Caki2 (cell line): ENCODE data around the gene GABRA6. TPM values are rescaled to one million over a fixed set of nuclear protein-coding genes. Genes with fewer than 3 reads are reported as not detected.
"Not testable (repeated sequence)": the region's sequence is repeated elsewhere in the genome, so short reads cannot be mapped to it uniquely, and the experiment has no call there.

ENCODE experiments used
- DNase-seq: peaks from one replicate; pipeline ENCODE4 v3.0.0-alpha.2; 2015; ENCODE audit warnings: low read depth
- in situ Hi-C: cut with HindIII; loops from 2 replicates; pipeline ENCODE4 v1.10.0; 2016; ENCODE audit warnings: low sequenced_read_pairs, low pct_unique_long_range_greater_than_20kb, mixed read lengths
- total RNA-seq: library from RNA; depleted of rRNA; stranded (reverse); fragments of >200 nt; shearing (Covaris generic); gene quantifications from 2 replicates; pipeline ENCODE4 v1.2.3, GENCODE V29; 2014; ENCODE audit warnings: low replicate concordance; rRNA removed

Gene GABRA6
- total RNA-seq = not detected in 2 replicates

DNA sequence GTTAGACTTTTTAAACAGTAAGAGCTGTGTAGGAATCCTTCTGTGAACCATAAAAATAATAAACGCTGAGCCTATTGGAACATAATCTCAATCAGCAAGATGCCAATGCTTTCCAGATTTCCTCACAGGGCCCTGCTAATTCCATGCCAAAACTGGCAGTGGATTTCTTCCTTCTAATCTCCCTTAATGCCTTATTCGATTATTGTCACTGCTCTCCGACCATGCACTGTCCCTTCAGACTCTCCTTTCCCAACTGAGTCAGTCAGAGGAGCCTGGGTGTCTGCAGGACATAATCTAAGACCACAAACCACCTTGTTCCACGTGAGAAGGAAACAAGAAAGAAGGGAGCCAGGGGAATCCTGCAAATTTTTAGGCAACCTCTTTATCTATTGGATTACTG lies at the start of gene GABRA6:
Gene GABRA6, plus strand, starts transcription at position 261 of the 400 bp plus-strand sequence. CDS start 269 bp downstream, outside the sequence.
- DNase-seq = no peak
- in situ Hi-C loops = no loop called here

DNA sequence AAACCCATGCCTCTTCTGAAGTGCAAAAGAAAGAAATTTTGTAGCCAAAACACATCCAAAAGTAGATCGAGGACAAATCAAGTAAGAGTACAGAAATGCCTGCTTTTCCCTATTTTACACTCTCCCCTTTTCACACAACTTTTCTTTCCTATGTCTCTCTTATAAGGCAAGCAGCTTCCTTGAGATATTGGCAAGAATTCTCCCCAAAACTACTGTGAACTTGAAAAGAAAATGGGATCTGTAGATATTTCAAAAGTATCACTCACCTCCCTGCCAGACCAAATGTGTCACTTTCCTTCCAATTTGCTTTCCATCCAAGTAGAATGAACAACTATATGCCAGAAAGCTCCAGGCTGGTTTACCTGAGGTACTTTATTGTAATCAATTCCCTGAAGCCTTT lies 47.9 kb upstream of the GABRA6 start:
- no peak for DNase-seq
- in situ Hi-C loops = no loop called here

DNA sequence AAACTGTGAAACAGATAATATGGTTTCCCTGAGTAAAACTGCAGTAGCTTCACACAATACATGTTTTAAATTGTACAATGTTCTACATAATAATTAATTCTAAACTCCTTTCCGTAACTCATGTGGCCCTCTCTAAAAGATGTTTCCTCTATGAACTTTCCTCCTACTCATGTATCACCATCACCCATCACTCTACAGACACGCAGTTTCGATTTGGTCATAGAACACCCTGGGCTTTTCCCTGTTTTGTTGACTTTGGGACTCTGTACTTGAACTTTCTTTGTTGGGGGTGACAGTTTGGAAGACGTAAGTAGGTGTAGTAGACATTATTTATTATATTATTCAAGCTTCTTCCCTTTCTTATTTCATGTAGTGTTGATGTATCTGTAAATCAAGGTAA lies 44.1 kb upstream of the GABRA6 start:
- in situ Hi-C loops = no loop called here
- no peak for DNase-seq

DNA sequence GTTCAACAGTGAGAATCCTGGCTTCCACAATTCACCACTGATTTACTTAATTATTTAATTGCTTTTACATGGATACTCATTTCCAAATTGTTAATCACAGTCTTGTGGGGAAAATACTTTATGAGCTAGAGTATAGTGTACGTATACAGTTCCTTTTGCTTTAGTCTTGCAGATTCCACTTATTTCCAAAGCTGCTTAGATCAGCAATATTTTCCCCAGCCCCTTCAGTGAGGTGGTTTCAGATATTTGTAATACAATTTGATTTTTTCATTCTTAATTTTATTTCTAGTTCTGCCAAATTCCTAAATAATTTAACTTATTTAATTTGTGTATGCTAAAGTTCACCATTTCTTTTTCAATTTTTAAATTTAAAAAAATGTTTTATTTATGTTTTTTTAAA lies 40.3 kb upstream of the GABRA6 start:
- in situ Hi-C loops = no loop called here
- DNase-seq = no peak

DNA sequence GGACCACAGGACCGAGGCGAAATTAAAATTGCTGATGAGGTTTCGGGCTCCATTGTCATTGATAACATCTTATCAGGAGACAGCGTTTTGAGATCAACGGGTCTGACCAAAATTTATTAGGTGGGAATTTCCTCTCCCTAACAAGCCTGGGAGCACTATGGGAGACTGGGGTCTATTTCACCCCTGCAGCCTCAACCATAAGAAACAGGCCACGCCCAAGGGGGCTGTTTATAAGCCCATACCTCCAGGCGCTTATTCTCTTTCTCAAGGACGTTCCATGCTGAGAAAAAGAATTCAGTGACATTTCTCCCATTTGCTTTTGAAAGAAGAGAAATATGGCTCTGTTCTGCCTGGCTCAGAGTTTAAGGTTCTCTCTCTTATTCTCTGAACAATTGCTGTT lies 33.6 kb upstream of the GABRA6 start:
- in situ Hi-C loops, DNase-seq: not testable (repeated sequence)

DNA sequence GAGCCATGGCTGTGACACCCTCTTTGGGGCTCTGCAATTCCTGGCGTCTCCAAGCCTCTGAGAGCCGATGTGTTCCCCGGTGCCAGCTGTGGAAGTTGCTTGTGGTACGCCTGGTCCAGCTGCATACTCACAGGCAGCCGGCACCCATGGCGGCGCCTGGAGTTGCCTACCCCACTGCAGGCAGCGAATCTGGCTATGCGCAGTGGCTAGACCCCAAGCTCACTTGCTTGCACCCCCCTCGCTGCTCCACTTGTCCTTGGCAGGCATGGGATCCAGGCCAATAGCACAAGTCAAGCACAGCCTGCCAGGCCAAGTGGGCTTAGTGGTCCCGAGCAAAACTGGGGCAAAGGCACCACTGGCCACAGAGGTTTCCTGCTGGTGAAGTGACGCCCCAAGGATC lies 24.7 kb upstream of the GABRA6 start:
- no peak for DNase-seq
- in situ Hi-C loops = no loop called here

DNA sequence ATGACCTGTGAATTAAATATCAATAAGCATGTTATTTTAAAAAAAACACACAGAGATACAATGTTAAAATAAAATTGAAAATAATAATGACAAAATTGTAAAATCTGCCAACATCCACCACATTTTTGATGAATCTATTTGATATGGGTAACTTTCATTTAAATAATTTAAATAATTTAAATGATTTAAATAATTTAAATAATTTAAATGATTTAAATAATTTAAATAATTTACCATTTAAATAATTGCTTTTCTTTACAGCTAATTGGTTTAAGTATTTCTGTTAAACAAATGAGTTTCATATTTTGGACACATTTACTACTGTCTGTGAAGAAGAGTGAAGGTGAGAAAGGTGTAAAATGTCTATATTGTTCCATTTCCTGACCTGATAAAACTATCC lies 22.1 kb upstream of the GABRA6 start:
- in situ Hi-C loops = no loop called here
- DNase-seq = no peak

DNA sequence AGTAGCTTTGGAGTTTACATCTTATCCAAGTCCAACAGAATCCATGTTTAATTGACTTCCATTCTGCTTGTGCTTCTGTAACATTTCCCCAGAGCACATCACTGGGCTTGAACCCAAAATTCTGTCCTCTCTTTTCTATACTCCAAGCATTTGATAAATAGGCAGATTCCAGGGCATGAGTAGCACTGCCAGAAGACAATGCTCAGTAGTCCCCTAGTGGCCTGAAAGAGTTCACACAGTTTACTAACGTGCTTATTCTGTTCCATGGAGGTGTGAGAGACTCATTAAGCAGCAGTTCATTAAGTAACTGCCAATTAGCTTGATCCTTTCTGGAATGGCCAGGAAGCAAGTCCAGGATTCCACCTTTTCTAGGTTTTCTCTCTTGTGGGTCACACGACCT lies 9.4 kb upstream of the GABRA6 start:
- peak; percentile 3 for DNase-seq
- in situ Hi-C loops = no loop called here

DNA sequence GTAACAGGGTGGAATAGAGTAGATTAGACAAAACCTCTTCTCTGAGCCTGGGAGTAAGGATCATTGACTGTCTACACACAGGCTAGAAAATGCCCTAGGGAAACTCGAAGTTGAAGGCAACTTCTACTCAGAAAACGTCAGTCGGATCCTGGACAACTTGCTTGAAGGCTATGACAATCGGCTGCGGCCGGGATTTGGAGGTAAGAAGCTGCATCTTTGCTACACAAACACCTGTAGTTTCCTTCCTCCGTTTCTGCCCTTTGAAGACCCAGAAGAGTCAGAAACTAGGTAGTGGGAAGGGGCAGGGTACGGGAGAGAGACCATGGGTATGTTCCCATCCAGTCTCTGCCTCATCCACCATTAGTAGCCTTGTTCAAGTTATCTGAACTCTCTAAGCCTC lies 628 bp downstream of the GABRA6 start:
- in situ Hi-C loops = no loop called here
- no peak for DNase-seq

DNA sequence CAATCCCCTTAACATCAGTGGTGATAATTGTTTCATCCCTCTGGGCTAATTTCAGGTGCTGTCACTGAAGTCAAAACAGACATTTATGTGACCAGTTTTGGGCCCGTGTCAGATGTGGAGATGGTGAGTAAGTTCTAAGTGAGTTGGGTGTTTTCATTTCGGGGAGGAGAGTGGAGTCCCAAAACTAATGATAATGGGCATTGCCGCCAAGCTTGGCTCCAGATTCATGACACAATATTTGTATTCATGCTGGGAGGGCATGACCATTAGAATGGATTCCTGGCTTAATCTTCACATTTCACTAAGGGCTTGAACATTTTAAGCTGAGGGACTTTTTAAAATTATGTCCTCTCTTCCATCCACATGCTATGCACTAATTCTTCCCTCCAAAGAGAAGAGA lies 1.4 kb downstream of the GABRA6 start:
- DNase-seq = no peak
- in situ Hi-C loops = no loop called here

DNA sequence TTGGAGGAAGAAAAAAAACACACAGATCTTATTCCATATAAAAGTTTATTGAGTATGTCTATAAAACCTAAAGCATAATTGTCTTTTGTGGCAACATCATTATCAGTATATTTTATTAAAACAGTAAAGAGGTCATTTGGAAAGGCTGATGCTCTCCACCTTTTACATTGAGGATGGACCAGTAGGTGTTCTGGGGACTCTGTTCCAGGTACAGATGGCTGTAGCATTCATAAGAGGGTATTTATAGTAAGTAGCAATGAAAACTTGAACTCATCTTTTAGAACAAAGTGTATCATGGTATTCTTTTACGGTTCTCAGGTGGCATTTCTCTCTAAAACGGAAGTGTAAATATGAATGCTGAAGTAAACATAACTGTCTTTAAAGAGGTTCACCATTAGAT lies 1.8 kb downstream of the GABRA6 start:
- DNase-seq = no peak
- in situ Hi-C loops = no loop called here

DNA sequence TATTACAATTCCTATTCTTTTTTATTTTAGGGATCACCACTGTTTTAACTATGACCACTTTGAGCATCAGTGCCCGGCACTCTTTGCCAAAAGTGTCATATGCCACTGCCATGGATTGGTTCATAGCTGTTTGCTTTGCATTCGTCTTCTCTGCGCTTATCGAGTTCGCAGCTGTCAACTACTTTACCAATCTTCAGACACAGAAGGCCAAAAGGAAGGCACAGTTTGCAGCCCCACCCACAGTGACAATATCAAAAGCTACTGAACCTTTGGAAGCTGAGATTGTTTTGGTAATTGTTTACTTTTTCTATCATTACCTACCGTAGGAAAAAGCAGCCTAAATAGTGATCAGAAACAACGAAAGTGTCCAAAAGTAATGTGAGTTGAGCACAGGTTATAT lies 6.4 kb downstream of the GABRA6 start:
- in situ Hi-C loops = no loop called here
- DNase-seq = no peak

DNA sequence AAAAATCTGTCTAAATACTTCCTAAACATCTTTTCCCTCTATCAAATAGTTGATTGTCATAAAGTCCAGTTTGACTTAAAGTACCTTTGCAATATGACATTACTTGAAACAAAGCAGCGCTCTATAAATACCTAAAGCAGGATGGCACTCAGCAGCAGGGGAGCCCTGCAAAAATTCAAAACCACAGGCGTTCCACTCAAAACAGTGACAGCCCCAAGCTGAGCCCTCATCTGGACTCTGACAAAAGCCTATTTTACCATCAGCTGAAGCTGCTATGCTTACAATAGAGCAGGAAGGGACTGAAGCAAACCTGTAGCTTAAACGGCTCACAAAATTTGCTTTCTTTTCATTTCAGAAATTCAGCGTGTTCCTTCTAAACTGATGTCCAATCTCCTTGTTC lies 11.5 kb downstream of the GABRA6 start:
- in situ Hi-C loops = no loop called here
- no peak for DNase-seq

DNA sequence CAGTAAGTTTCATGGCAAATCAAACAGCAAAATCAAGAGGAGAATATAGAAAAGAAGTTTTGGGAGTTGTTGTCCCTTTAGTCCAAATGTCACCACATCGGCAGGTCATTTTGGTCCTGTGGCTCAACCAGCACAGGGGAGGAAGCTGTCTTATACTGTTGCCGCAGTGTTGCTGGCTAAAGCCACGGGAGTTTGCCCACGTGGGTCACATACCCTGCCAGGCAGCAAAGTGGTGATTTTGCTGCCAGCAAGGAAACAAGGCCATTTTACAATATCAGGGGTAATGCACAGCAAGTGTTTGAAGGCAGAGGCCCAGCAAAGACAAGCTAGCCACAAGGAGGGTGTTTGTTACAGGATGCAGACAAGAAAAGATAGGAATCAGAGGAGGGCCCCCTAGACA lies 14.5 kb downstream of the GABRA6 start:
- DNase-seq = no peak
- in situ Hi-C loops = no loop called here

DNA sequence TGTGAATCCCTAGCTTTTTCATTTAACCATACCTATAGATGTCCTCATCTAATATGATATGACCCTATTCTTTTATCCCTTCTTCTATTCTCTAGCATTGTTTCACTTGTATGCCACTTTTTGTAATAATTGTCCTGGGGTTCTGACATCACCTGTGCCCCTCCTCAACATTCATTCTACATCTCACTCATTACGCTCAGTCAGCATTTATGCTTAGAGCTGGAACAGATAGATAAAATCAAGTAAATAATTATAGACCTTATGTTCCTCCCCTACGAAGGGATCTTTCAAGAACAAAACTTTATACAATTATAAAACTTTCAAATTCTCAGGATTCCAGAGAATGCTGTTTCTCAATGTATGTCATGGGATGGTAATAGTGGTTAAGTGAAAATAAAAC lies 18.0 kb downstream of the GABRA6 start:
- no peak for DNase-seq
- in situ Hi-C loops = no loop called here

DNA sequence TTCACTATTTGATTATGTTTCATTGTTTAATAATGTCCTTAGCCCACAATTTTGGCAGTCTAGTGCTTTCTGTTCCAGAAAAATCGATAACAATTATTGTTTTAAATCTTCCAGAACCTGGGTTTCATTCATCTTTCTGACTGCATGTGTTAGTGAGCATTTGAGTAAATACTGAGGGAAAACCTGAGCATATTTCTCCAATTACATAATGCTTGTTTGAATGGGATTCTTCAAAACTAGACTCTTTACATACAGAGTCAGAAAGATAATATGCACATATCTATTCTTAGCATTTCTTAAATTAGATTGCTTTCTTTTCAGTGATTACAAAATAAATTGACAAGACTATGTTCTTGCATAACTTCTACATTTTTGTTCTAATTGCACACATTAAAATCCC lies 21.9 kb downstream of the GABRA6 start:
- in situ Hi-C loops = no loop called here
- DNase-seq = no peak

DNA sequence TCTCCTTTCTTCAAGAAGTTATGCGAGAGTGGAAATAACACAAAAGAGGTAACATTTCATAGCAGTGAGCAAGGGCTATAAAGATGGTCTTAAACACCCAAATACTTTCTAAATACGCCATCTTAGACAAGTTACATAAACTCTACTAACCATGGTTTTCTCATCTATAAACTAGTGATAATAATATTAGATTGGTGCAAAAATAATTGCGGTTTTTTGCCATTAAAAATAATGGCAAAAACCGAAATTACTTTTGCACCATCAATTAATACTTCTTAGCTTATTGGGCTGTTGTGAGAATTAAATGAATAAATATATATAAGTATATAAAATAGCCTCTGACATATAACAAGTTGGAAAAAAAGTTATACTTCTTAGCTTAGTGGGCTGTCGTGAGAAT lies 23.7 kb downstream of the GABRA6 start:
- in situ Hi-C loops = no loop called here
- DNase-seq = no peak

DNA sequence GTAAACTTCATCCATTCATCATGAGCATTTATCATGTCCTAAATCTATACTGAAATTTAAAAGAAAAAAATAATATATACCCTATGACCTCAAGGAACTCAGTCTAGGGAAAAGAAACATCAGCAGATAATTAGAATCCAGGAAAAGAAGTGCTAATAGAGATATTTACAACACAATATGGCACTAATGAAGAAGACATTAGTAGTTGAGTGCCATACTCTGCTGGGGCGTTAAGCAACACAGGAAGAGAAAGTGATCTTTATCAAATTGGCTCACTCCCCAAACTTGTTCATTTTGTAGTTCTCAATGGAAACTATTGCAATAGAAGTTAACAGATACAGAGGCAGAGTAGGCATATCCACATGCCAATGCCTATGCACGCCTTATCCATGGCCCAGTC lies 27.5 kb downstream of the GABRA6 start:
- in situ Hi-C loops = no loop called here
- no peak for DNase-seq

DNA sequence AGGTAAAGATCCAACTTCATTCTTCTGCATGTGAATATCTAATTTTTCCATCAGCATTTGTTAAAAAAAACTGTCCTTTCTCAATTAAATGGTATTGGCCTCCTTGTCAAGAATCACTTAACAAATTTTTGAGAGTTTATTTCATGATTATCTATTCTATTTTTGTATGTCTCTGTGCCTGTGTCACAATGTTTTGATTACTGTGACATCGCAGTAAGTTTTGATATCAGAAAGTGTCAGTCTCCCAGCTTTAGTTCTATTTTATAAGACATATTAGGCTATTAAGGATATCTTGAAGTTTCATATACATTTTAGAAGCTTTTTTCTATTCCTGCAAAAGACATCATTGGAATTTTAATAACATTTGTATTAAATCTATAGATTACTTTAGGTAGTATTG lies 33.6 kb downstream of the GABRA6 start:
- in situ Hi-C loops = no loop called here
- no peak for DNase-seq

DNA sequence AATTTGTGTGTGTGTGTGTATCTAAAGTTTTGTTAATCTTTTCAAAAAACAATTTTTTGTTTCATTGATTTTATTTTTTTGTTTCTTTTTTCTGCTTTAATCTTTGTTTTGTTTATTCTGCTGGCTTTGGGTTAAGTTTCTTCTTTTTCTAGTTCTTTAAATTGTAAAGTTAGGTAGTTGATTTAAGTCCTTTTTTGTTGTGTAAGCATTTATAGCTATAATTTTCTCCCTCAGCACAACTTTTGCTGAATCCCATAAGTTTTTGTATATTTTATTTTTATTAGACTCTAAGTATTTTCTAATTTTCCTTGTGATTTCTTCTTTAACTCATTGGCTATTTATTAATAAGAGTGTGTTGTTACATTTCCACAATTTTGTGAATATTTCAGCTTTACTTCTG lies 34.9 kb downstream of the GABRA6 start:
- in situ Hi-C loops = no loop called here
- DNase-seq = no peak

DNA sequence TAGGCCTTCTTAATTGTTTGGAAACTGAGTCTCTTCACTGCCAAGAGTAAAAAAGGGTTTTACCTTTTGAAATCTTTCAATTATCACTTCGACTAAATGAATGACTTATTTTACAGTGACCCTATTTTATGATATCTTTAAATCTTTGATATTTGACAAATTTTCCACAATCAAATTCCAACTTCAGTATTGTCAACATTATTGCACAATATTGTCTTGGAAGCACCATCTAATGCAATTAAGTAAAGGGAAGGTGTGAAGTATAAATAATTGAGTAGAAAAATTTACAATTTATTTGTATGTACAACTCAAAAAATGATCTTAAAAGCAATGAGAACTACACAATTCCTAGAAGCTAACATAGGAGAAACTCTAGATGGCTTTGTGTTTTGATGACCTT lies 49.2 kb downstream of the GABRA6 start:
- in situ Hi-C loops = no loop called here
- DNase-seq = no peak
